ENCODE data around the gene DGKI. TPM values are rescaled to one million over a fixed set of nuclear protein-coding genes. Genes with fewer than 3 reads are reported as not detected.

Gene DGKI
- total RNA-seq, 2 donors from 2014 or later: 0.04 to 0.64 TPM

DNA sequence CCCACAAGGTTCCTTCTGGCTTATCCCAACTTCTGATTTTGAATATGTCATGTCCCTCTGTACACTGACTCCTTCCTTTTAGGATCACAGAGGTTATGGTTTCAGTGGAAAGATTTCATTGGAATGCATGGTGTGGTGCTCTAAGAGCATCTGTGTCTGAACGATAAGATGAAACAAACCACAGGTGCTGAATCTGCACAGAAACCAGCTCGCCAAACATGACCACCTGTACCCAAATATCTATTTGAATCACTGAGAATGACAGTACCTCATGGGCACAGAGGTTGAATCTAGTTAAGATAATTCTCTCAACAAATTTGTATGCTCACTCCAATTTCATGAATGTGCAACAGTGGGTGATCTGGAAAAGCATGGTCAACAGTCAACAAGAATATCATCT is 105.3 kb downstream of the DGKI start:
- H3K27me3 Mint-ChIP-seq (ENCODE audit: insufficient read depth): no peaks in the 10 kb centered on the region
- peaks cover 10% of the 10 kb centered on the region for H3K9me3 Mint-ChIP-seq
- H3K27me3 ChIP-seq (ENCODE audit: control insufficient read depth, insufficient read depth, low read length, poor library complexity, severe bottlenecking): no peaks in the 10 kb centered on the region
- H3K27ac ChIP-seq (ENCODE audit: low read depth, low read length): no peak overlapping the region
- no peak overlapping the region for H3K4me3 Mint-ChIP-seq
- H3K27ac Mint-ChIP-seq: no peak overlapping the region
- no peaks in the 10 kb centered on the region for H3K9me3 ChIP-seq (ENCODE audit: control insufficient read depth, low read length)
- no peaks in the 10 kb centered on the region for H3K4me1 ChIP-seq (ENCODE audit: control insufficient read depth, insufficient read depth, low read length)
- no peaks in the 10 kb centered on the region for H3K36me3 Mint-ChIP-seq (ENCODE audit: low read depth)
- no peak overlapping the region for H3K4me3 ChIP-seq (ENCODE audit: low read length)
- WGBS, 2 experiments (ENCODE audit: insufficient coverage in 1 of 2, insufficient read length in 1 of 2): 82% methylated on average over 2 of the region's 2 CpGs; no CpG with 5 or more reads in 1 of the 2 experiments
- H3K9ac ChIP-seq (ENCODE audit: extremely low read depth, low read length, poor library complexity, severe bottlenecking): no peak overlapping the region
- TF ChIP-seq, protein P1, sequence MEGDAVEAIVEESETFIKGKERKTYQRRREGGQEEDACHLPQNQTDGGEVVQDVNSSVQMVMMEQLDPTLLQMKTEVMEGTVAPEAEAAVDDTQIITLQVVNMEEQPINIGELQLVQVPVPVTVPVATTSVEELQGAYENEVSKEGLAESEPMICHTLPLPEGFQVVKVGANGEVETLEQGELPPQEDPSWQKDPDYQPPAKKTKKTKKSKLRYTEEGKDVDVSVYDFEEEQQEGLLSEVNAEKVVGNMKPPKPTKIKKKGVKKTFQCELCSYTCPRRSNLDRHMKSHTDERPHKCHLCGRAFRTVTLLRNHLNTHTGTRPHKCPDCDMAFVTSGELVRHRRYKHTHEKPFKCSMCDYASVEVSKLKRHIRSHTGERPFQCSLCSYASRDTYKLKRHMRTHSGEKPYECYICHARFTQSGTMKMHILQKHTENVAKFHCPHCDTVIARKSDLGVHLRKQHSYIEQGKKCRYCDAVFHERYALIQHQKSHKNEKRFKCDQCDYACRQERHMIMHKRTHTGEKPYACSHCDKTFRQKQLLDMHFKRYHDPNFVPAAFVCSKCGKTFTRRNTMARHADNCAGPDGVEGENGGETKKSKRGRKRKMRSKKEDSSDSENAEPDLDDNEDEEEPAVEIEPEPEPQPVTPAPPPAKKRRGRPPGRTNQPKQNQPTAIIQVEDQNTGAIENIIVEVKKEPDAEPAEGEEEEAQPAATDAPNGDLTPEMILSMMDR (conservative IDR thresholded peaks at IDR 0.05): no peak
- no peak for DNase-seq
- no peaks in the 10 kb centered on the region for H3K36me3 ChIP-seq (ENCODE audit: control insufficient read depth, insufficient read depth, low read length)
- H3K4me1 Mint-ChIP-seq: no peaks in the 10 kb centered on the region

DNA sequence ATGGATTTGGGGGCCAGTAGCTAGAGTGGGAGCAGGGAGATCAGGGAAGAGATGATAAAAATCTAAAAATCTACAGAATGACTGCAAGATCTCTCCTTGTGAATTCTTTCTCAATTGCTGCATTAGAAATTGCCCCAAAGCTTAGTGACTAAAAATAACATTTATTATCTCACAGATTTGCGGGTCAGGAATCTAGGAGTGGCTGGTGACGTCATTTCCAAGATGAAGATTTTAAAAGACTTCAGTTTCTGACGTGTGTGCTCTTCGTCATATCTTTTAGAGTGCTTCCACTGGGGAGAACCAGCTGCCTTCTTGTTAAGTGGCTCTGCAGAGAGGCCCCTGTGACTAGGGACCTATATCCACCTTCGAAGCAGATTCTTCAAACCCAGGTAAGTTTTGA is 112.6 kb downstream of the DGKI start:
- Histone ChIP-seq H3K9me3 (ENCODE audit: control insufficient read depth, low read length) (no peaks in the 10 kb centered on the region), H3K4me3 (ENCODE audit: low read length) (no peak overlapping the region), H3K4me1 (ENCODE audit: control insufficient read depth, insufficient read depth, low read length) (no peaks in the 10 kb centered on the region), H3K27me3 (ENCODE audit: control insufficient read depth, insufficient read depth, low read length, poor library complexity, severe bottlenecking) (no peaks in the 10 kb centered on the region), H3K27ac (ENCODE audit: low read depth, low read length) (no peak overlapping the region), H3K36me3 (ENCODE audit: control insufficient read depth, insufficient read depth, low read length) (no peaks in the 10 kb centered on the region), H3K9ac (ENCODE audit: extremely low read depth, low read length, poor library complexity, severe bottlenecking) (no peak overlapping the region)
- H3K9me3 Mint-ChIP-seq: no peaks in the 10 kb centered on the region
- no peak for DNase-seq
- WGBS, 2 experiments (ENCODE audit: insufficient coverage in 1 of 2, insufficient read length in 1 of 2): 91 to 96% methylated on average over 4 to 5 of the region's 5 CpGs
- H3K4me3 Mint-ChIP-seq: no peak overlapping the region
- no peaks in the 10 kb centered on the region for H3K36me3 Mint-ChIP-seq (ENCODE audit: low read depth)
- H3K4me1 Mint-ChIP-seq: no peaks in the 10 kb centered on the region
- TF ChIP-seq, protein P1 (conservative IDR thresholded peaks at IDR 0.05): no peak
- peaks cover 2% of the 10 kb centered on the region for H3K27me3 Mint-ChIP-seq (ENCODE audit: insufficient read depth)
- no peak overlapping the region for H3K27ac Mint-ChIP-seq

DNA sequence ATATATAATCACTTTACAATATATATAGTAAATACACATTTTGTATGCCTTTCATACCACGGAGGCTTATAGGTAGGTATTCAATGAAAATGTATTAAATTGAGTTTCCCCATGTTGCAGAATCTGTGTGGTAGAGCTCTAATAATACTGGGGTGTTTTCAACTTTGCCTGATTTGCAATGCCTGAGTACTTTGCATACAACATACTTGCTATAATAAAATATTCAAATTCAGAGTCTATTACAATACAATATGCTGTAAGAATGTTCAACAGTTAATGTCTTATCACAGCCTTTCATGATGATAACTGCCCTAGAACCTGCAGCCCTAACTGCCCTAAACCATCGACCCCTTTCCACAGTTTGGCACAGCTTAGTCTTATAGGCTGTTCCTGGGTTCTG is 114.6 kb downstream of the DGKI start:
- H3K4me3 Mint-ChIP-seq: no peak overlapping the region
- 100% methylated on average over 1 to 2 of the region's 2 CpGs for WGBS, 2 experiments (ENCODE audit: insufficient coverage in 1 of 2, insufficient read length in 1 of 2)
- TF ChIP-seq, protein P1 (conservative IDR thresholded peaks at IDR 0.05): no peak
- Histone ChIP-seq H3K27ac (ENCODE audit: low read depth, low read length) (no peak overlapping the region), H3K27me3 (ENCODE audit: control insufficient read depth, insufficient read depth, low read length, poor library complexity, severe bottlenecking) (no peaks in the 10 kb centered on the region), H3K9me3 (ENCODE audit: control insufficient read depth, low read length) (no peaks in the 10 kb centered on the region), H3K9ac (ENCODE audit: extremely low read depth, low read length, poor library complexity, severe bottlenecking) (no peak overlapping the region), H3K4me1 (ENCODE audit: control insufficient read depth, insufficient read depth, low read length) (no peaks in the 10 kb centered on the region), H3K36me3 (ENCODE audit: control insufficient read depth, insufficient read depth, low read length) (no peaks in the 10 kb centered on the region), H3K4me3 (ENCODE audit: low read length) (no peak overlapping the region)
- no peak for DNase-seq
- no peaks in the 10 kb centered on the region for H3K36me3 Mint-ChIP-seq (ENCODE audit: low read depth)
- H3K27ac Mint-ChIP-seq: no peak overlapping the region
- H3K9me3 Mint-ChIP-seq: no peaks in the 10 kb centered on the region
- H3K27me3 Mint-ChIP-seq (ENCODE audit: insufficient read depth): peaks cover 2% of the 10 kb centered on the region
- H3K4me1 Mint-ChIP-seq: no peaks in the 10 kb centered on the region
